ENCODE data around the gene STK24.

STK24 gene

DNA sequence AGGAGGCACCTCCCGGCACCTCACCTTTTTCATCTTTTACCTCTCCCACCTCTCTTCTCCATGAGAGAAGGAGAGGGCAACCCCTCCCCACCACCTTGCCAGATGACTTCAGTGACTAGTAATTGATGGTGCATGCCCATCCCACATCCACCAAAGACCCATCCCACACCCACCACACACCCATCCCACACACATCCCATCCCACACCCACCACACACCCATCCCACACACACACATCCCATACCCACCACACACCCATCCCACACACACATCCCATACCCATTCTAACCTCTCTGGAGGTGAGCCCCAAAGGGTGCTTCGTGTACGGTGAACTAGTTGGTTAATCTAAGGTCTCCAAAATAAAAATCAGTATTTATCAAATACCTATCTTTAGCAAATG lies 44.7 kb downstream of the STK24 start:
- no peak for DNase-seq (ENCODE audit: low spot score)

DNA sequence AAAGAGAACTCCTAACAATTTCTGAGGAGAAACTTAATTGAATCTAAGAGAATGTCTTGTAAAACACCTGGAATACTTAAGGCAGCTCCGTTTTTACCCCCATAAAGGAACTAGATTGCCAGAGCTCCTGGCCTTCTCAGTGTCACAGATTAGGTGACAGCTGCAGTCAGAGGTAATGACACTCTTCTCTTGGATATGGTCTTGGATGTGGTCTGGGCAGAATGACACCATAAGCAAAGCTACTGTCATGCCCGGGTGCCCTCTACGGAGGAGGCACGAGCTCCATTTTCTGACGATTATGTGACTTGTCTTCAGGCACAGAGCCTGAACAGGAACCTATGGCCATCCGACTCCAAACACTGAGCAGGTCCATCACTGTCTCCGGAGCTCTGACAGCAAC lies 46.7 kb downstream of the STK24 start:
- no peak for DNase-seq (ENCODE audit: low spot score)

DNA sequence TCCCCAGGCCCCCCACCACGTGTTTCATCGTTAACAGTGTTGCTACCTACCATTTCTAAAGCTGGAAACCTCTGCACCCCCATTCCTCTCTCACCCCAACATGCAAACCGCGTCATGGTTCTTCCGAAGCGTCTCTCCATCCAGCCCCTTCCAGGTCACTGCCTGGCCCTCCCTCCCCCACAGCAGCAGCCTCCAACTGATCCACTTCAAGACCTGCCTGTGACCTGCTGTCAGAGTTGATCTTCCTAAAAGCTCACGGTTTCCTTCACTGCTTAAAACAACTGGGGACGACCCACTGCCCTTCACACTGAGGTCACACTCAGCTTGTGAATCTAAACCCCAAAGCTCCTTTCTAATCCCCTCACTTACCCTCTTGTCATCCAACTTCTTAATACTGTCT lies 47.7 kb downstream of the STK24 start:
- DNase-seq (ENCODE audit: low spot score), result no peak

DNA sequence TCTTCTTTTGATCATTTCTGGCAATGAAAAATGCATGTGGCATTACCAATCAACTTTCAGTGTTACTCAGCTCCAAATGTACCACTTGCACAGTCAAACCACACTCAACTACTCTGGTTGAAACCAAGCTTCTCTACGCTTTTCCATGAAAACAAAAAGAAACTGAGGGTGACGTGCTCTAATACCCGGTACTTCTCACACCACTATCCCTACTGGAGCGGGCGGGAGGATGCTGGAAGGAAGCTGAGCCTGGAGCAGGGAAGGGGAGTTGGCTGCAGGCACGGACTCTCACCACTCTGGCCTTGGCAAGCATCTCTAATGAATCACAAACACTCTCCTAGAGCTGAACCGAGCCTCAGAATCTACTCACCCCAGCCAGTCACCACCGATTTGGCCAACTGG lies 48.2 kb downstream of the STK24 start:
- DNase-seq (ENCODE audit: low spot score), result no peak

DNA sequence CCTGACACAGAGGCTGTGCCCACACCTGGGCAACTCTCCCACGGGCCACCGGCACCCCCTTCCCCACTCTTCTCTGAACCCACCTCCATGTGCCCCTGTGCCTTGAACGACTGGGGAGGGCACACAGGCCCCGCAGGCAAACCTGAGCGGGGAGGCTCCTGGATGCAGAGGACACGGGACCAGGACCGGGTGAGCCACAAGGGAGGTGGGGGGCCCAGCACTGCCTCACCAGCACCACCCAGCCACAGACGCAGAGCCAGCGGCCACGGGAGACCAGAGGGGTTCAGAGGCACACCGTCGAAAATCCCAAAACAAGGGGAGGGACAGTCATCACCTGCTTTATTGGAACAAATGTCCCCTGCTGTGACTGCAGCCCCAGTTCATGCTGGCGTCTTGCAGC lies 49.4 kb downstream of the STK24 start:
- DNase-seq (ENCODE audit: low spot score), result no peak

DNA sequence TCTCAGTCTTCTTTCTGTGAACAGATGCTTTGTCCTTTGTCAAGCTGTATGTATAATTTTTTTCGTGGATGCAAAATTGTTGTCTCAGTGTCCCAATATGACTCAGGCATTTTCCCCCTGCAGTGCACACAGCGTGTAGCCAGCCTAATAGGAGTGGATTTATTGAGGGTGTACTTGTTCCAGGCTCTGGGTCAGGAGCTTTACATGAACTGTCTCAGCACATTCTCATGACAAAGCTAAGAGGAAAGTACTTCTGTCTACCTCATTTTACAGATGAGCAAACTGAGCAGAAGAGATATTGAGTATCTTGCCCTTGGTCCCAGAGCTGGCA lies 50.8 kb downstream of the STK24 start:
- no peak for DNase-seq (ENCODE audit: low spot score)

DNA sequence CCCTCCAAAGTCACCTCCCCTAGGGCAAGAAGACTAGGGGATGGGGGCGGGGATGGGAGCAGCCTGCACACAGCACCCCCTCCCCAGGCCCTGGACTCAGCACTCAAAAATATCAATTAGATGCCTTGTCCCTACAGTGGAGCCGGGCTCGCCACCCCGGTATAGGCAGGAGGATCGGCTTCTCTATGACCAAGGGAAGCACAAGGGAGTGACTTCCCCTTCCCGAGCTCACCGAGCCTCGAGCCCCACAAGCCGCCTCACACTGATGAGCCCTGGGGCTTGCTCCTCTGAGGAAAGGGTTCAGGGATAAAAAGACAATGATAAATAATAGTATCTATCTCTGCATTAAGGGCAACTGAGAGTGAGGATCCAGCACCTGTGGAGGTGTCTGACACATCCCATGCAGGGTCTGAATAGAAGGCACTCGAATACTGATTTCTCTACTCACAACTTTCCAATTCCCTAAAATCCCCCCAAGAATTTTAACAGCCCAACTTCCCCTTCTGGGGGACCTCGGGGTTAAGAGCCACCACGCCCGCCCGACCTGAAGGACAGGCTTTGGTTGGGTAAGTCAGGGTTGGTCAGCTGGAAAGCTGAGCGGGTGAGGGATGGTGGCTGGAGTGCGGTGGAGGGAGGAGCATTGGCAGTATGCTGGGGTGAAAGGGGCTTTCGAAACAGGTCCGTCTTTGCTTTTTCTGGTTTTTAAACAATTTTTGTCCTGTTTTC lies 51.3 kb downstream of the STK24 start:
- DNase-seq (ENCODE audit: low spot score), result no peak

DNA sequence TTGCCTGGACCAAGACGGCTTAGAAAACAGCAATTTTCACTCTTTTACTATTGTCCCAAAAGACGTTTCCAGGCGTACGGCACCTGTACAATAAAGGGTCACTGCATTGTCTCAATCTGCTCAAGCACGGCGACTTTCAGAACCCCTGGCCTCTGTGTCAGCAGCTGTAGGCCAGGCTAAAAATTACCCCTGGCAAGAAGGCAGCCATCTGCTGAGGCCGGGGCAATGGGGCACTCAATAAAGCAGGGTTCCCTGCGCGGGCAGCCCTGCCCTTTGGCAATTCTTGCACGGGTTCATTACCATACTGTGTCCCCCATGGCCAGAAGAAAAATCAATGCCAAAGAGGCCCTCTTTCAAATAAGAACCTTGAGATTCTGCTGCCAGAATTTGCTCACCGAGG lies 52.1 kb downstream of the STK24 start:
- no peak for DNase-seq (ENCODE audit: low spot score)

DNA sequence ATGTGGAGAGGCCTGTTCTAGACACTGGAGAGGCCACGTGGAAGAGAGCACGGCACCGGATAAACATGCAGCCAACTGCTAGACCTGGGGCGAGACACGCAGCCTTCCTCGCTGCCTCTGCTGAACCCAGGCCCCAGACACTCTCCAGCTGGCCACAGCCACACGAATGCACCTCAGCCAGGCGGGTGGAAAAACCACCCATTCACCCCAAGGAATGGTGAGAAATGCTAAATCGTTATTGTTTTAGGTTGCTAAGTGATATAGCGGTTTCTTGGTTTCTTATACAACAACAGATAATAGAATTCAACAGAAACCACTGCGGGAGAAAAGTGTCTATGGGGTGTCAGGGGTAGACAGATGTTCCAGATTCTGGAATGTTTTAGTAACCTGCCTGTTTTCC lies 52.5 kb downstream of the STK24 start:
- no peak for DNase-seq (ENCODE audit: low spot score)

DNA sequence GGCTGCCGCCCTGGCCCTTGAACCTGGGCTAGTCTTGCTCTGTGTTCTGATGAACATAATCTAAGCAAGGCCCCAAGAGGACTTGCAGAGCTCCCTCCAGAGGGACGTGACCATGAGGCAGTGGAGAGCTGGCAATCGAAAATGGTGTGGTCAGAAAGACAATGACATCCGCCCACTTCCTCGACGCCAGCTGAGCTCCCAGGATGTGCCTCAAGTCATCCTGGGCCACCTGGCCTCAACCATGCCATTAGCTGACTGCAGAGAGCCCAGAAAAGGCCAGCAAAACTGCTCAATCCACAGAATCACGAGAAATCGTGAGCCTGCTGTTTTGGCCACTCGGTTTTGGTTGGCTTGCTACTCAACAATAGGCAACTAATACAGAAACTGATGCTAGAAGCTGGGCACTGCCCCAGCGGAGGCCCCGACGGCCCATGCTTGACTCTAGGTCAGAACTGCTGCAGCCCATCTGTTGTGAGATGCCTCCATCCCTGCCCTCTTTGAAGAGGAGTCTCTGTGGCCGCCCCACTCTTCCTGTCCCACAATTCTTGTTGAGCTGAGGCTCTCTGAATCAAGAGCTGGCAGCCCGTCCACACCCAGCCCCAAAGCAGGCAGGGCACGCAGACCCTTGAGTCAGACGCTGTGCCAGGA lies 53.3 kb downstream of the STK24 start:
- DNase-seq (ENCODE audit: low spot score), result no peak

DNA sequence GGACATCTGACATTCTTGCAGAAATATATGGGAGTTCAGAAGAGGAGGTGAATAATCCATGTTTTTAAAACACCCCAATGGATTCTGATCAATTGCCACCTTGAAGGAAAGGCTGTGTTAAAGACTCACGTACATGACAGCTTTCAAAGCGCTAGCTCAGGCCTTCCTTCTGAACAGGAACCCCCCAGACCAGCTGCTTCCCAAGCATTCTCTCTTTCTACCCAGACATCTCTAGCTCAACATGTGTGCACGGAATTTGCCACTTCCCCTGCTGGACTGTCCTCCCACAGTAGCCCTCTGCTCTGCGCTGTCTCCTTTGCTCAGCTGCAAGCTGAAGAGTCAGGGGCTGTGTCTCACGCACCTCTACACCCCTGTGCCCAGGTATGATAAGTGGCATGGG lies 54.5 kb downstream of the STK24 start:
- DNase-seq (ENCODE audit: low spot score), result no peak

DNA sequence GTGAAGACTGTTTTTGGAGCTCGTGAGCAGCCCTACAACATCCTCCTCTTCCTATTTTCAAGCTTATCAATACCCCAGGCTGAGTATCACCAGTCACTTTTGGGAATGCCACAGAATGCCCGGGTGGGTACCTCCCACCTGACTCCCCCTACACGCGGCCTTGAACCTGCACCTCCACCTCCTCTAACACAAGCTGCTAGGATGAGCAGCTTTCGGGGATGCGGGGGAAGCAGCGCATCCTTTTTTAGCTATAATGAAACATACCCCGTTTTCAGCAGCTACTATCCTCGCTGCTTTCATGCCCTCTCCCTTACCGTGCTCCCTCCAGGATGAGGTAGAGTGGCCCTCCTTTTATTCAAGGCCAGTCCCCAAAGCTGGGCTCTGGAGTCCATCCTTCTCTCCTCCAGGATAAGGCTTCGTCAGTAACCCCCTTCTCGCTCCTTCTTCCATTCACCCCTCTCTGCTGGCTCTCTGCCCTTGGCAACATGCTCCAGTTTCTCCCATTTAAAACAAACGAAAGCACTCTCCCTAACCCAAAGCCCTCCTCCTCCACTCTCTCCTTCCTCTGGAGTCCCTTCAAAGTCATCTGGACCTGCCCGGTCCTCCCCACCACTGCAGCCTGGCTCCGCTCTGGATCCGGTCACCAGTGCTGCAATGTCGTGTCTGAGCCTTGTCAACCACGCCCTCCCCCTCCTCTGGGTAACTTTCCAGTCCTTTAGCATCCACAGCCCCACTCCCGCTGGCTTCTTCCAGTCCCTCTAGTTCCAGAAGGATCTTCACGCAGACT lies 55.3 kb downstream of the STK24 start:
- no peak for DNase-seq (ENCODE audit: low spot score)

DNA sequence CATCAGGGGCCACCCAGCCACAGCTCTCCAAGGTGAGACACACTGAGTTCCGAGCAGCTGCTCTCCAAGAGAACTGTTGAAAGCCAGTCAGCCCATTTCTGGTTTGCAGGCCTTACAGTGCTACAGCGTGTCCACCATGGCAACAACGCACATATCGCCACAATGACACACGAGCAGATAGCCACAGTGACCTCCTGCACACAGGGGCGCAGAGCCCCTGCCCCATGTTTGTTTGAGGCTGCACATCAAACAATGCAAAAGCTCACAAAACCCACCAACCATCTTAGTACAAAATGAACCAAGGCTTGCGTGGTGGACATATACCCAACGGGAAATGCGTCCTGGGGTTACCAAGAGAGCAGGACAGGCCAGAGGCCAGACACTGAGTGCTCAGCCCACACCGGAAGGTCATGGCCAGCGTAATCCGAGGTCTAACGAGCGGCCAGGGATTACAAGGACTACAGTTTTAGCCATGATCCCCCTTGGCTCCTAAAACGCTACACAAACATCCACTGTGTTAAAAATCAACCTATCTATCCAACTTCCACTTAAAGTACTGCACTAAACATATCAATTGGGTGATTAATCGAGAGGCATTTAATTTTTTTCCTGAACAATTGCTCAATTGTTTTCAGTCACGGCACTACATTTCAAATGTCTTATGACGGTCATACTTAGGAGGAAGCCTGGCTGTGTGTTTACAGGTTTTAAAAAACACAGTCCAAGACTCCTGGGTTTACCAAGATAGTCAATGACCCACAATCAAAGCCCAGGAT lies 56.0 kb downstream of the STK24 start:
- DNase-seq (ENCODE audit: low spot score), result no peak

DNA sequence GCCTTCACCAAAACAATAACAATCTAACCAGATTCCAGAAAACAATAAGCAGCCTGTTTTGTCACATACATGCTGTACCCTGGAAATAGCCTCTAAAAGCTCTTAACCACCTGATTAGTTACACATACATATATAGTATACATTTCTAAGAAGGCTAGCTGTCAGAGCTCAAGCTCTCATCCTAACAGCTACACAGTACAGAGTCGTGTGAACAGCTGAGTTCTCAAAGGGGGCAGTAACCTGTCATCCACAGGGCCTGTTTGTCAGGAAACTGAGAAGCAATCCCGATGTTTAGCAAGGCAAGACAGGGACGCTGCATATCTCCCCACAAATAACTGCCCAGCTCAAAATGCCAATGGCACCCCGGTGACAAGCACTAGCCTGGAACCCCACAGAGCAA lies 56.9 kb downstream of the STK24 start:
- no peak for DNase-seq (ENCODE audit: low spot score)

DNA sequence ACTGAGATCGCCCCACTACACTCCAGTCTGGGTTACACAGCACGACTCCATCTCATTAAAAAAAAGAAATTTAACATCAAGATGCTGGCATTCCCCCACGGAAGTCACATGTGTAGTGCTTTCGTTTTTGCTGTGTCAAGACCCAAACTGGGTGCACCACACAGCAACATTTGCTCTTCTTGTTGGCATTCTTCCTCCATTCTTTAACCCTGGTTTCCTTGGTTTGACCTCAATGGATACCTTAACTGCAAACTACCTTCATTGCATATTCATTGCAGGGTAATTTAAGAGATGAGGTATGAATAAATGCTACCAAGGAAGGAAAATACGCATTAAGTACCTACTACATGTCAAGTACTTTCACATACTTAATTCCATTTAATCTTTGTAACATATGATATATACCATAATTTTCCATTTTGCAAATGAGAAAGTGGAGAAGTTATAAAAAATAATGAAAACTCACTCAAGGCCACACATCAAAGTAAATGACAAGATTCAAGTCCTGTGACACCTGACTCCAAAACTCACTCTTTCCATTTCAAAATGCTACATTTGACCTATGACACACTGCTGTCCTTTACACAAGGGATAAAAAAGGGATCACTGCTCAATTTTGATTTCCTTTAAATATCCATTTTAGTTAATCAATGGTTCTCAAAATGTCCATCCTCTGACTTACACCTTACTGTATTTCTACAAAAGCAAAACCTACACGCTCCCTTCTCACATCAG lies 59.2 kb downstream of the STK24 start:
- DNase-seq (ENCODE audit: low spot score), result no peak

DNA sequence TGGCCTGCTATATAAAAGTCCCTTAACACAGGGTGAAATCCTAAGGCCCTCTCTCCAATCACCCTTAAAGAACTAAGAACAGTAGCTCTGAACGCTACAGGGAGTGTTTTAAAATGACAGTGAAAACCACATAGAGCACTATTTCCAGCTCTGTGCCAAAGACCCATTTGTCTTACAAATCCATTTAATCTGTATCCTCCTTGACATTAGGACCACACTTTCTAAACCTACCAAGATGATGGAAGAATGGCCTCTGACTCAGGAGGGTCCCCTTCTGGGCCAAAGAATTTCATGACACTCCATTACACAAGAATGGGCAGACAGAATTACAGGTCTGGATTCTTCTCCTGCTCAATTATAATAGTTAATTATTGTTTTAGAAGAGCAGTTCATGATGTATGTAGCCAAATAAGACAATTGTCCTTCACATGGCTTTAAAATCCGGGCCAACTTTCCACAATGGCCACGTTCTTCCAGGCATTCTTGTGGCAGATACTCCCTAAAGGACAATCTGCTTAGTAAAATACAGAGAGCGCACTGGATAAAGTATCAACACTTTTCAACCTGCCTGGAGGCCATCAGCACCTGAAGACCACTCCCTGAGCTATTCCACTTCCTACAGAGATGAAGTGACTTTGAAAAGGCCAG lies 61.0 kb downstream of the STK24 start:
- no peak for DNase-seq (ENCODE audit: low spot score)

DNA sequence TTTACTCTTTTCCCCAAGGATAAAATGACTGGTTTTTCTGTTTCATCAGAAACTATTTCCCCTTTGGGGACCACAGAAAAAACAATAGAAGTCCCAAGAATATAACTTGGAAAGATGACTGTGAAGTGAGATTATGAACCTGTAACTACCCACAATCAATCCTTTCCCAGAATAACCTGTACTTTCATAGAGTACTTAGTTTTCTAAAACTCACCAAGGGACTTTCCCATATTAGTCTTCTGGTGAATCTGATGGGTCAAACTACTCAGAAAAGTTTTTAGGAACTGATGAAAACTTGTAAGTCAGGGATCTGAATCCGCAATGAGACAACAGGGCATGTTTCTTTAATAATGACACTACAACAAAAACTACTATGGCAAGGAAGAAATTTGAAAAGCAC lies 62.6 kb downstream of the STK24 start:
- DNase-seq (ENCODE audit: low spot score), result no peak

DNA sequence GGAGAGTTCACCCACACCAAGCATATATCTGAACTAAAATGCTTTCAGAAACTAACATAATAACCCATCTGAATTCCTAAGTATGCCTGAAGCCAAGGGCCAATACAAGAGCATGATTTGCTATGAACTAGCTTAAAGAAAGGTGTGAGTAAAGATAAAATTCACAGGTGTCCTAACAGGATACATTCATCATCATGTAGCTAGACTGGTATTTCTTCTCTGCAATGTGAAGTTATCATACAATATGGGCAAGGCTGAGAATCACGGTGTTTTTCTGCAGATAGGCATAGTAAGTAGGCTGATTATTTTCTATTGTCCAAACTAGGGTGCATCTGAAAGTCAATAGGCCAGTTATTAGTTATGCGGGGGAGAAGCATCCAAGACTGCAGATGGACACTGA lies 63.1 kb downstream of the STK24 start:
- no peak for DNase-seq (ENCODE audit: low spot score)

DNA sequence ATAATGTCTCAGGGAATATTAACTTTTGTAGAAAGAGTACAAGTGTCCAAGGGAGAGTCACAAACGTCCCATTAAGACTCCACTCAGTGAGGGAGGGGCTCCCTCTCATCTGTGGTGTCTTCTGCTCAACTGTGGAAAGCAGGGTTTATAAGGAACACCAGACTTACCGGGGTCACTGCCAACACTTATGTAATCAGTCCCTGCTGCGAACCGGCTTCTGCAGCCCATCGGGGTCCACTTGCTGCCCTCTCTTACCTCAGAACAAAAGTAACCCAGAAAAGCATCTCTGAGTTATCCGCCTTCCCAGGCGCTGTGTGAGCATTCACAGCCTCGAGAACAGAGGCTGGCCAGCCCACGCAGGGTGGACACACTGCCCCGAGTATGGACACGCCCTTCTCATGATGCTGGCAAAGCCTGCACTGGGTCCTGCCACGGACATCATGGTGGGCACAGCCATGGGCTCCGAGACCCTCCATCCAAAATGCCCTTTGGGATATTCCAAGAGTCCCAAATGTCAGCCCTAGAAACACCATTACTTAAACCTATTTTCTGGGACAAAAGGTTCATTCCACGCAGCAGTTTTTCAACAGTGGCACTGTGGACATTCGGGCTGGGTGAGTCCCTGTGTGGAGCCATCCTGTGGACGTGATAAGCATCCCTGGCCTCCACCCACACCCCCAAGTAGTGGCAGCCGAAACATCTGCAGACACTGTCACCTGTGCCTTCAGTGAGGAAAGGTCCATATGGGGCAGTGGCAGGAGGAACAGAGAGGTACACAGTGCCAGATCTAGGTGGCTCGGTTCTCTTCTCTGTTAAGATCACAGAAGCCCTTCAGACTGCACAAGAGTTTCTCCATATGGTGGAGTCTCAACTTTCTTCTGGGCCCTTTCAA lies 63.9 kb downstream of the STK24 start:
- no peak for DNase-seq (ENCODE audit: low spot score)

DNA sequence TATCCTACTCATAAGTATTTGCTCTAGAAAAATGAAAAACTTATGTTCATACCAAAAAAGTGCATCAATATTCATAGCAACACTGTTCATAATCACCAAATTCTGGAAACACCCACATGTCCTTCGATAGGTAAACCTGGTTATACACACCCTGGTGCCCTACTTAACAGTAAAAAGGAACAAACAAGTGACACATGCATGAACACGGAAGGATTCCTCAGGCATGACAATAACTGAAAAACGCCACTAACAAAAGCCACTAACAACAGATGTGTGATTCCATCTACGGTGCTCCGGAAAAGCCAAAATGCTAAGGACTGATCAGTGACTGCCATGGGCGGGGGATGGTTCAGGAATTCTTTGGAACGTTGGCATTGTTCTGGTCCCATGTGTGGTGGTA lies 65.5 kb downstream of the STK24 start:
- DNase-seq (ENCODE audit: low spot score), result no peak

DNA sequence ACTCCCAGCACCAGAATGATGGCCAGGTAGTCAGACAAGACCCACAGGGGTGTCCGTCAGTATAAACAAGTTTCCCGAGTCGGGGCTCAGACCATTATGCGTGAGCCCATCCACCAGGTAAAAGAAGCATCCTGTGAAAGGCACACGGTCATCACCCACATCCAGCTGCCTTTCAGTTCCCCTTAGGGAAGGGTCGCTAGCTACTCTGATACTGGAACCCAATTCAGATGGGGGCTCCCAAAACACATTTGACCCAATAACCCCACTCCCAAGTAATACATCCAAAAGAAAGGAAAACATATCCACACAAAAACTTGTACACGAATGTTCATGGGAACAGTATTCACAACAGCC lies 66.8 kb downstream of the STK24 start:
- DNase-seq (ENCODE audit: low spot score), result no peak
